D721Med (cell line): ENCODE data around the gene NCK2.

Experiments
- DNase-seq: peaks from one replicate; pipeline ENCODE4 v3.0.0; 2011; ENCODE audit warnings: low spot score; ENCODE audit not compliant: insufficient read length
- FAIRE-seq: peaks from 2 replicates; lab custom pipeline; 2011; peaks lifted over from hg19 to GRCh38; lab: Jason Lieb, UNC
- CTCF ChIP-seq: IDR thresholded peaks from 2 replicates; pipeline ENCODE4 v1.5.1; 2012; ENCODE audit warnings: mild to moderate bottlenecking, control low read depth; ENCODE audit not compliant: insufficient read depth; ENCODE audit errors: missing control alignments

Gene NCK2

GRCh38 chr2:105723431-105723830 lies 21.3 kb upstream of the NCK2 start:
- DNase-seq (no peak), FAIRE-seq (no peak)
- TF ChIP-seq CTCF = no peak

GRCh38 chr2:105725388-105725787 lies 19.3 kb upstream of the NCK2 start:
- no peak for TF ChIP-seq CTCF
- DNase-seq (no peak), FAIRE-seq (no peak)

- TF ChIP-seq CTCF = no peak
- no peak for DNase-seq
- FAIRE-seq = no peak
Measured at GRCh38 chr2:105730170-105730569, 14.5 kb upstream of the NCK2 start.

- FAIRE-seq (no peak), DNase-seq (no peak)
- no peak for TF ChIP-seq CTCF
Measured at GRCh38 chr2:105731511-105731910, 13.2 kb upstream of the NCK2 start.

- FAIRE-seq (no peak), DNase-seq (no peak)
Measured at GRCh38 chr2:105732101-105732500, 12.6 kb upstream of the NCK2 start.

GRCh38 chr2:105732955-105733607 lies 11.6 kb upstream of the NCK2 start:
- TF ChIP-seq CTCF = no peak
- no peak for DNase-seq
- FAIRE-seq = no peak

More at GRCh38 chr2:105732101-105732500, 12.6 kb upstream of the NCK2 start:
- no peak for TF ChIP-seq CTCF

GRCh38 chr2:105733875-105734274 lies 10.8 kb upstream of the NCK2 start:
- DNase-seq (no peak), FAIRE-seq (no peak)
- no peak for TF ChIP-seq CTCF
